ENCODE data around the gene PRSS33. TPM values are rescaled to one million over a fixed set of nuclear protein-coding genes. Genes with fewer than 3 reads are reported as not detected.

PRSS33 gene
- total RNA-seq, 1 experiment from 2014 or later = not detected

DNA sequence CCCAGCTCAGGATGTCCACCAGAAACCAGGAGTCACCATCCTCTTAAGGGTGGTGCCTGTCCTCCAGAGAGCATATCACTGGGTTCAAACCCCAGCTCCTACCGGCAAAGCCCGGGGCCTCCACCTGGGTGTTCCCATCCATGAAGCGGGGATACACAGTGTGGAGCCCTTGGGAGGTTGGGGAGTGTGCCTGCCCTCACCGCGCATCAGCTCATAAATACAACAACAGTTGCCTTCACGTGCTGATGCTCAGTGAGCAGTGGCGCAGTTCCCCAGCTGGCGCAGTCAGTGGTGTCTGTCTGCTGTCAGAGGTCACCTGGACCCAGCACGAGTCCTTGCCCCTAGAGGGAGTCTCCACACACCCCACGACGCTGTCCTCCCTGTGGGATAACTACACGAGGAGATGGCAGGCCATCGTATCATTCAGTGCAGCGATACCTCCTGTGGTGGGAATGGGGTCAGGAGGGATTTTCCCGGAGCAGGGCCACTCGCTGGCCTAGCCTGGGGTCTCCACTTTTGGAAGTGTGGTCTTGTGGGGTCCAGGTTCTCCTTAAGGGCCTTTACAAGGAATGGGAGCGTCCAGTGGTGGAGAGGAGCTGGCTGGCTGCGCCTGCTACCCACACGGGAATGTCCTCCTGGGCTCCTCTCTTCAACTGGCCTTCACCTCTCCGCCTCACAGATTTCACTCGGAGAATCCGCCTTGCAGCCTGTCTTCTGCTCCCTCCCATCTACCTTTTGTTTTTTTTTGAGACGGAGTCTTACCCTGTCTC is 8.0 kb downstream of the PRSS33 start:
- intact Hi-C loops (cut with micrococcal nuclease; ENCODE audit: unreplicated experiment) = no loop called here
- Histone ChIP-seq H3K27me3 (replicated peaks; ENCODE audit: insufficient read depth, low read depth, low read length, poor library complexity) (no peaks in the 10 kb centered on the region), H3K4me3 (ENCODE audit: low read depth, low read length, poor library complexity, severe bottlenecking) (no peak overlapping the region), H3K9me3 (ENCODE audit: low read depth, low read length, poor library complexity, severe bottlenecking) (no peaks in the 10 kb centered on the region), H3K36me3 (ENCODE audit: insufficient read depth, low read length, poor library complexity, severe bottlenecking) (peaks cover 4% of the 10 kb centered on the region), H3K4me1 (ENCODE audit: insufficient read depth, low read length, poor library complexity, severe bottlenecking) (peaks cover 3% of the 10 kb centered on the region), H3K27ac (ENCODE audit: low read depth, low read length, poor library complexity, severe bottlenecking) (no peak overlapping the region)
- ChIA-PET CTCF (no interaction called here), POLR2A (ENCODE audit: low non-redundant PET) (no interaction called here)
- DNase-seq (ENCODE audit: low spot score) = no peak
- TF ChIP-seq, protein P1, sequence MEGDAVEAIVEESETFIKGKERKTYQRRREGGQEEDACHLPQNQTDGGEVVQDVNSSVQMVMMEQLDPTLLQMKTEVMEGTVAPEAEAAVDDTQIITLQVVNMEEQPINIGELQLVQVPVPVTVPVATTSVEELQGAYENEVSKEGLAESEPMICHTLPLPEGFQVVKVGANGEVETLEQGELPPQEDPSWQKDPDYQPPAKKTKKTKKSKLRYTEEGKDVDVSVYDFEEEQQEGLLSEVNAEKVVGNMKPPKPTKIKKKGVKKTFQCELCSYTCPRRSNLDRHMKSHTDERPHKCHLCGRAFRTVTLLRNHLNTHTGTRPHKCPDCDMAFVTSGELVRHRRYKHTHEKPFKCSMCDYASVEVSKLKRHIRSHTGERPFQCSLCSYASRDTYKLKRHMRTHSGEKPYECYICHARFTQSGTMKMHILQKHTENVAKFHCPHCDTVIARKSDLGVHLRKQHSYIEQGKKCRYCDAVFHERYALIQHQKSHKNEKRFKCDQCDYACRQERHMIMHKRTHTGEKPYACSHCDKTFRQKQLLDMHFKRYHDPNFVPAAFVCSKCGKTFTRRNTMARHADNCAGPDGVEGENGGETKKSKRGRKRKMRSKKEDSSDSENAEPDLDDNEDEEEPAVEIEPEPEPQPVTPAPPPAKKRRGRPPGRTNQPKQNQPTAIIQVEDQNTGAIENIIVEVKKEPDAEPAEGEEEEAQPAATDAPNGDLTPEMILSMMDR (conservative IDR thresholded peaks at IDR 0.05; ENCODE audit: low read depth, low read length) = no peak
- no peak for TF ChIP-seq EZH2 (IDR thresholded peaks at IDR 0.05; ENCODE audit: borderline replicate concordance, low read depth, low read length, poor library complexity, severe bottlenecking)
- BruUV-seq (replicated peaks) = no TSS peak

DNA sequence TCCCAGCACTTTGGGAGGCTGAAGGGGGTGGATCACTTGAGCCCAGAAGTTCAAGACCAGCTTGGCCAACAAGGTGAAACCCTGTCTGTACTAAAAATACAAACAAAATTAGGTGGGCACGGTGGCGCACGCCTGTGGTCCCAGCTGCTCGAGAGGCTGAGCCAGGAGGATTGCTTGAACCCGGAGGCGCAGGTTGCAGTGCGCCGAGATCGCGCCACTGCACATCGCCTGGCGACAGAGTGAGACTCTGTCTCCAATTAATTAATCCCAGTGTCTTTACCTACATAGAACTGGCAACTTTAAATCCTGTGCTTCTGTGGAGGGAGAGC is 8.8 kb downstream of the PRSS33 start:
- Histone ChIP-seq H3K4me3 (ENCODE audit: low read depth, low read length, poor library complexity, severe bottlenecking) (peak overlapping the region; percentile 92), H3K27ac (ENCODE audit: low read depth, low read length, poor library complexity, severe bottlenecking) (peak overlapping the region; percentile 100), H3K27me3 (replicated peaks; ENCODE audit: insufficient read depth, low read depth, low read length, poor library complexity) (no peaks in the 10 kb centered on the region), H3K36me3 (ENCODE audit: insufficient read depth, low read length, poor library complexity, severe bottlenecking) (peaks cover 11% of the 10 kb centered on the region), H3K4me1 (ENCODE audit: insufficient read depth, low read length, poor library complexity, severe bottlenecking) (peaks cover 3% of the 10 kb centered on the region), H3K9me3 (ENCODE audit: low read depth, low read length, poor library complexity, severe bottlenecking) (no peaks in the 10 kb centered on the region)
- POLR2A ChIA-PET (ENCODE audit: low non-redundant PET) = no interaction called here
- DNase-seq (ENCODE audit: low spot score) = no peak
- intact Hi-C loops (cut with micrococcal nuclease; ENCODE audit: unreplicated experiment) = no loop called here
- no TSS peak for BruUV-seq (replicated peaks)
- TF ChIP-seq, protein P1 (conservative IDR thresholded peaks at IDR 0.05; ENCODE audit: low read depth, low read length) = no peak
- TF ChIP-seq EZH2 (IDR thresholded peaks at IDR 0.05; ENCODE audit: borderline replicate concordance, low read depth, low read length, poor library complexity, severe bottlenecking) = no peak
- CTCF ChIA-PET = no interaction called here

DNA sequence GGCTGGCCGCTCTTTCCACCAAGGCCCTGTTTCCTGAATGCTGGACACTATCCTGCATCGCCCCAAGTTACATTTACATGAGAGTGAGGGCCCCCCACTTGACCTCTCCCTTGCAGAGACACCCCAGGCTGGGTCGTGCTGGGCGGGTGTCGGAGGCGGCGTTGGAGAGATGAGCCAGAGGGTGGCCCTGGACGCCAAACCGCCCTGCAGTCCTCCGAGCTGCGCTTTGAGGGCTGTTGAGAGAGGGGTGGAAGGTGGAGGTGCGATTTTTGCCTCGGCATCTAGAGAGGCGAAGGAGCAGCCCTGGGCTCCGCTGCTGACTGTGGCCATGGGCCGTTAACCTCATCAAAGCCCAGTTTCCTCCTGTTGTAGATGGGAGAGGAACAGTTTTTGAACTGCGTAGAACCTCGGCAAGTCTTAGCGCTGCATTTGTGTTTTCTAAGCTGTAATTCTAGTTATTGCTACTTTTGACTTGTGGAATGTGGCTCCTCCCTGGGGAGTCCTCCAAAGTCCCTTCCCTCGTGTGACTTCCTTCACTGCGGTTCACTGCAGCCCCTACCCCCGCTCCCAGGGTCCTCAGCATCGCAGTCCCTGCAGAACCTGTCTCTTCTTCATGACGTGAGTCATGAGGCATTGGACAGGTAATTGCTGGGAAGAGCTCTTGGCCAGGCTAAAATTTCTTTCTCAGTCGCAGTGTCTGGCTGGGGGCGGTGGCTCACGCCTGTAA is 9.3 kb downstream of the PRSS33 start:
- peaks cover 3% of the 10 kb centered on the region for H3K4me1 ChIP-seq (ENCODE audit: insufficient read depth, low read length, poor library complexity, severe bottlenecking)
- no TSS peak for BruUV-seq (replicated peaks)
- ChIA-PET POLR2A (ENCODE audit: low non-redundant PET) (no interaction called here), CTCF (no interaction called here)
- H3K4me3 ChIP-seq (ENCODE audit: low read depth, low read length, poor library complexity, severe bottlenecking) = peak overlapping the region; percentile 92
- H3K36me3 ChIP-seq (ENCODE audit: insufficient read depth, low read length, poor library complexity, severe bottlenecking) = peaks cover 17% of the 10 kb centered on the region
- H3K27me3 ChIP-seq (replicated peaks; ENCODE audit: insufficient read depth, low read depth, low read length, poor library complexity) = no peaks in the 10 kb centered on the region
- intact Hi-C loops (cut with micrococcal nuclease; ENCODE audit: unreplicated experiment) = no loop called here
- peak overlapping the region; percentile 100 for H3K27ac ChIP-seq (ENCODE audit: low read depth, low read length, poor library complexity, severe bottlenecking)
- TF ChIP-seq, protein P1 (conservative IDR thresholded peaks at IDR 0.05; ENCODE audit: low read depth, low read length) = no peak
- no peak for TF ChIP-seq EZH2 (IDR thresholded peaks at IDR 0.05; ENCODE audit: borderline replicate concordance, low read depth, low read length, poor library complexity, severe bottlenecking)
- no peaks in the 10 kb centered on the region for H3K9me3 ChIP-seq (ENCODE audit: low read depth, low read length, poor library complexity, severe bottlenecking)
- no peak for DNase-seq (ENCODE audit: low spot score)
